Fibroblast of lung (primary cell): ENCODE results near the gene NAA16.

Experiments used
- EZH2 ChIP-seq: IDR thresholded peaks from 2 replicates; pipeline ENCODE4 v1.5.1; 2012; ENCODE audit warnings: low read length, control low read depth, mild to moderate bottlenecking; ENCODE audit errors: missing control alignments
- TF ChIP-seq, protein P1 (sequence below), 2 donors: IDR thresholded peaks in 1 of 2; conservative IDR thresholded peaks in 1 of 2; 1 replicate in 1 of 2; 2 replicates in 1 of 2; pipeline ENCODE4 v1.5.1; 2011 to 2012; ENCODE audit warnings: low read length in 2 of 2, control low read depth in 1 of 2, inconsistent platforms in 1 of 2, low read depth in 1 of 2, mild to moderate bottlenecking in 1 of 2

DNA sequence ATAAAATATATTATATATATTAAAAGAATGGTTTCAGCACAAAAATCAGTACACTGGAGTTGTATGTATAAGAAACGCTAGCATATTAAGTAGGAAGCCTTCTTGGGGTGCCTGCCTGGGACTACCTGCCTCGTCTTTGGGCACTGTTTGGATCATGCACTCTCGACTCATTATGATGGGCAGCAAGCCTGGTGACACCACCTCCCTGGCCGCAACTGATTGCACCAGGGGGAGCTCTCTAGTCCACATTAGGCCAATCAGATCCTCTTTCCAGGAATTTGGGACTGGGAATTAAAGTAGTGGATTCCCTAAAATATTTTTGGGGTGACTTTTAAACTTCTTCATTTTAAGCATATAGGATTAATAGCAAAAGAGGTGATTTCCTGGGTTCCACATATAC lies 90.3 kb downstream of the NAA16 start:
- TF ChIP-seq, protein P1, sequence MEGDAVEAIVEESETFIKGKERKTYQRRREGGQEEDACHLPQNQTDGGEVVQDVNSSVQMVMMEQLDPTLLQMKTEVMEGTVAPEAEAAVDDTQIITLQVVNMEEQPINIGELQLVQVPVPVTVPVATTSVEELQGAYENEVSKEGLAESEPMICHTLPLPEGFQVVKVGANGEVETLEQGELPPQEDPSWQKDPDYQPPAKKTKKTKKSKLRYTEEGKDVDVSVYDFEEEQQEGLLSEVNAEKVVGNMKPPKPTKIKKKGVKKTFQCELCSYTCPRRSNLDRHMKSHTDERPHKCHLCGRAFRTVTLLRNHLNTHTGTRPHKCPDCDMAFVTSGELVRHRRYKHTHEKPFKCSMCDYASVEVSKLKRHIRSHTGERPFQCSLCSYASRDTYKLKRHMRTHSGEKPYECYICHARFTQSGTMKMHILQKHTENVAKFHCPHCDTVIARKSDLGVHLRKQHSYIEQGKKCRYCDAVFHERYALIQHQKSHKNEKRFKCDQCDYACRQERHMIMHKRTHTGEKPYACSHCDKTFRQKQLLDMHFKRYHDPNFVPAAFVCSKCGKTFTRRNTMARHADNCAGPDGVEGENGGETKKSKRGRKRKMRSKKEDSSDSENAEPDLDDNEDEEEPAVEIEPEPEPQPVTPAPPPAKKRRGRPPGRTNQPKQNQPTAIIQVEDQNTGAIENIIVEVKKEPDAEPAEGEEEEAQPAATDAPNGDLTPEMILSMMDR (conservative IDR thresholded peaks at IDR 0.05 in 1 of 2, IDR thresholded peaks at IDR 0.05 in 1 of 2; ENCODE audit: low read depth in 1 of 2, low read length in 2 of 2), result no peak
- TF ChIP-seq EZH2, result no peak
